Stimulated activated CD4-positive, alpha-beta T cell treated with anti-CD3 and anti-CD28 coated beads, TNF-alpha, amount 100 ng/mL, for 24 hours (primary cell): ENCODE results near the gene CSTF2.

Source experiments
- DNase-seq, 3 experiments: peaks; one replicate each; pipeline ENCODE4 v3.0.0-alpha.2; 2020; ENCODE audit warnings: low read depth in 3 of 3

The CSTF2 gene

DNA sequence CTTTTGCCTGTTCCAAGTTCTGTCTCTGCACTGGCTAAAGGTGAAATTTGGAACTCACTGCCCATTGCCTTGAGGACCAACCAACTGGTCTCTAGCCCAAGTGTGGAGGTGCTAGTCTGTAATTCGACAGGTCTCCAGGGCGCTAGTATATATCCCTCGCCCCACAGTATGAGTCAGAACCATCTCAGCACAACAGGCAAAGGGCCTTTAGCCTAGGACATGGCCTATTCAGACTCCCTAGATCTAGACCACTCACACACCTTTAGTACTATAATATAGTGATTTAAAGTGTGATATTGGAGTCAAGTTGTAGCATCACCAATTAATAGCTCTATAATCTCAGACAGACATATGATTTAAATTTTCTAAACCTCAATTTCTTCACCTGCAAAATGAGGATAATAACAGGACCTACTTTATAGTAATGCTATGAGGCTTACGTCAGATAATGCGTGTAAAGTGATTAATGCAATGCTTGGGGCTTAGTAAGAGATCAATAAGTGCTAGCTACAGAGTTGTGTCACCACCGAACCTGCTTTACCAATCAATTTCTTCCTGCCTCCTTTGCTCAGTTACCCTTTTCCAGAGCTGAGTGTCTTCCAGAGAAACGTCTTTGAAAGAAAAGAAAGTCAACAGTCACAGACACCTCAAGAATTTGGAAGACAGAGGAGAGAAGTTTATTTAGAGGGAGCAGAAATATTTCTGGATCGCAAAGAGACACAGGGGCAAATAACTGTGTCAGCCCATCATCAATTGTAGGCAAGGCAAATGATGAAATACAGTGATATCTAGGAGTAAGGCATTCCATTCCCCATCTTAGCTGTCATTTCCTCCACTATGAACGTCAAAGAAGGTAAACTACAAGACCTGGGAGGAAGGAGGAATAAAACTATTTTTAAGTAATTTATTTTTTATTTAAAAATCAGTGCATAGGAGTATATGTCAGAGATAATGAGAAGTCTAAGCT is 51.7 kb downstream of the CSTF2 start:
- DNase-seq = no peak

DNA sequence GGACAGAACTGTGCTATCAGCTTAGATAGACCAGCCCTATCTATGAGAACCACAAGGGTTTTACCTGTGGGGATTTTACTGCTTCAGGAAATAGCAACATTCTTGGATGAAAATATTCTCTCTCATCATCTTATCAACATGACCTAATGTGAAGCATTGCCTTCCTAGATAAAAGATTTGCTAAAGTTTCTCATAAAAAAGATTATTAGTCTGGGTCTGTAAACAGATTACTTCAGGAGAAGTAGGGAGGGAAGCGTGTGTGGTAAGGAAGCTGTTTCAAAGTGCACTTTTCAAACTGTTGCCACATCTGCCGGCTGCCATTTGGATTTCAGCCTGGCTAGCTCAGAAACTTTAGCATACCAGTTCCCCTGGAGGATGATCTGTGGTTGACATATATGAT is 54.1 kb downstream of the CSTF2 start, which contains the start of gene NOX1:
NOX1 (minus strand) TSS at position 35 of the 400 bp plus-strand sequence. CDS start 220 bp downstream, outside the sequence.
- no peak for DNase-seq

DNA sequence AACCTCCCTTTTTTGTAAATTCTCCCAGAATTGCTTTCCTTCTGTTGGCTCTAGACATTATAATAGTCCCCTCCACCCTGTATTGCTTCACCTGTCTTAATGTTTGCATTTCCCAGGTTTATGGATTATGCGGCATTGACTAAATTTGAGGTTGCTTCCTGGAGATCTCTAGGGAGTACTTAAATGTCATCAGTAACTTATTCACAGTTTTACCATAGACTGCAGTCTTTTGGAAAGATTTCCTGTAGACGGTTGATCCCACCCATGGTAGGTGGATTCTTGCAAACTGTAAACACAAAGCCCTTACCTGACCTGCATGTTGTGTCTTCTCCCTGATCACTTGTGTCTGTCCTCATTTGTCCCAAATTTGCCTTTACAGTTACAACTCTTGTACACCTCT is 60.2 kb downstream of the CSTF2 start:
- DNase-seq = no peak

DNA sequence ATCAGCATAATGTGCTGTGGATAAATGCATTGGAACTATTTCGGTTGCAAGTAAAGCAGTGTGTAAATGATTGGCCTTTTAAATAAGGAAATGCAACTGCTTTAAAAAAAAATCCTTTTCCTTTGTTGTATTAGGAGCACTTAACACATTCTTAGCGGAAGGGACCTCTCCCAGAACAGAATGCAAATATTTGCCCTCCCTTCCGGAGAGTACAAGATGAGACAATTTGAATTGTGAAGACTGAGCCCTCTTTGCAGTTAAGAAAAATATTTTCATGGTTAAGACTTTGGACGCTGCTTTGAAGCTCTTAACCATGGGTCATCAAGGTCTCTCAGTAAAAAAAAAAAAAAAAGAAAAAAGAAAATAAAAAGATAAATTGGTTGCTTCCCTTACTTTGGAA is 63.5 kb downstream of the CSTF2 start:
- no peak for DNase-seq
